ENCODE measurements around the gene CNST.
A peak's percentile ranks its signal among the peaks of the same experiment; 100 is the strongest.
"Not testable (repeated sequence)": the region's sequence is repeated elsewhere in the genome, so short reads cannot be mapped to it uniquely, and the experiment has no call there.

The CNST gene

DNA sequence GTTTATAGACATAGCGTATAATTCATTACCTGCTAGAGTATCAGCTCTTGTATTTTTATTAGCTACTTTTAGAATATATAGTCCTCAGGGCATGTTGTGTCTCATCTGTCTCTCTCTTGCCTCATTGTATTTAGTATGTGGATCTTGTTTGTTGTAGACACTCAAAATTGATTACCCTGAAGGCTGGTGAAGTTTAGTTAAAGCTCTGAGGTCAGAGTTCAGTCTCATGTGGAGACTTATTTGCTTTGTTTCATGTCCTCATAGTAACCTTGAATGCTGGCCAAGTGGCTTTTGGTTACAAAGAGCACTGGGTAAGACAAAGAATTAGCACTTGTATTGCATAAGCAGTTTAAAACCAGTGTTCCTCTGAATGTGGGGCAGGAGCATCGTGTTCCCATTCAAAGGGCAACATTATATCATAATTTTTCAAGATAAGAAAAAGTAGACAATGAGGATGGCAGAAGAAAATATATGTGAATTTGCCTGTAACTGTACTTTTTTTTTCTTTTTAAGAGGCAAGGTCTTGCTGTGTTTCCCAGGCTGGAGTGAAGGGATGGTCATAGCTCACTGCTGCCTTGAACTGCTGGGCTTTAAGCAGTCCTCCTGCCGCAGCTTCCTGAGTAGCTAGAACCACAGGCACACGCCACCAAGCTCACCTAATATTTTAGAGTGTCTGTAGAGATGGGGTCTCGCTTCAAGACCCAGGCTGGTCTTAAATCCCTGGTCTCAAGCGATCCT lies 17.4 kb downstream of the CNST start:
- peak; percentile 57 for DNase-seq

DNA sequence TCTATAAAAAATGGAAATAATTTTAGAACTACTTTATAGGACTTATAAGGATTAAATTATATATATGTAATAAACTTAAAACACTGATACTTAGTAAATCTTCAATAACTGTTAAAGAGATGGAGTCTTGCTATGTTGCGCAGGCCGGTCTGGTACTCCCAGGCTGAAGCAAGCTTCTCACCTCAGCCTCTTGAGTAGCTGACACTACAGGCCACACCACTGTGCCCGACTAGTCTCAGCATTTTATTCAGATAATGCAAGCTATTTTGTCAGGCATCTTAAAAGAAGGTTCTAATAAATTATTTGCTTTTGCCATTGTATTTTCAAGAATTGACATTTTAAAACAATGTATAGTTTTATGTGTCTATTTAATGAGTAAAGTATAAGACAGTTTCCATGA lies 20.8 kb downstream of the CNST start:
- DNase-seq, result no peak

DNA sequence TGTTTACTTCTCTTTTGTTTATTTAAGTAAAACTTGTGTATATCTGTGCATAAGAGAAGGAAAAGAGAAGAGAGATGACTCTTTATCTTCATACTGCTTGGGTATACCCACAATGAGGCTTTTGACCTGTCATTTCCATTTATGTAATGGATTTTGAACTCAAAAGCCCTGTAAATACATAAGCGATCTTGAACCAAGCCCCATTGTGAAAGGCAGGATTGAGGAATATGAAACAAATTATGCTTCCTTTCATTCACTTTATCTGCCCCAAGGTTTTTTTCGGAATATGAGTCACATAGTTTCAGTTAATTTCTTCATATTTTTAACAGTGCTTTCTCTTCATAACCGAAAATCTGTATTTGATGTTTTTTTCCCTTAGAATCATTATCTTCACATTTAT lies 21.4 kb downstream of the CNST start:
- peak; percentile 71 for DNase-seq

GRCh38 chr1:246588159-246588721 lies 22.0 kb downstream of the CNST start:
- DNase-seq, result peak; percentile 86

- DNase-seq, result not testable (repeated sequence)
These were observed 23.7 kb downstream of the CNST start for GRCh38 chr1:246589919-246590318.

- DNase-seq, result no peak
These were observed 24.8 kb downstream of the CNST start for GRCh38 chr1:246591047-246591446.

- DNase-seq, result no peak
These were observed 25.2 kb downstream of the CNST start for GRCh38 chr1:246591504-246591903.

DNA sequence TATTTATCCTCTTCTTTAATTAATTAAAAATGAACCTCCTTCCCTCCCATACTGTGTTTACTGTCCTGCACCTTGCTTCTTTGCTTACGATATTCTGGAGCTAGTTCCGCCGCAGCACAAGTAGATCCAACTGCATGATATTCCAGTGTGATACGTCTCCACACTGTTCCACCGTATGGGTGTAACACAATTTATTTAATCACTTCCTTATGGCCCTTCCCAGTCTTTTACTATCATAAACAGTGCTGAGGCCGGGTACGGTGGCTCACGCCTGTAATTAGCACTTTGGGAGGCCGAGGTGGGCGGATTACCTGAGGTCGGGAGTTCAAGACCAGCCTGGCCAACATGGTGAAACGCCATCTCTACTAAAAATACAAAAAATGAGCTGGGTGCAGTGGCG lies 25.7 kb downstream of the CNST start:
- no peak for DNase-seq

DNA sequence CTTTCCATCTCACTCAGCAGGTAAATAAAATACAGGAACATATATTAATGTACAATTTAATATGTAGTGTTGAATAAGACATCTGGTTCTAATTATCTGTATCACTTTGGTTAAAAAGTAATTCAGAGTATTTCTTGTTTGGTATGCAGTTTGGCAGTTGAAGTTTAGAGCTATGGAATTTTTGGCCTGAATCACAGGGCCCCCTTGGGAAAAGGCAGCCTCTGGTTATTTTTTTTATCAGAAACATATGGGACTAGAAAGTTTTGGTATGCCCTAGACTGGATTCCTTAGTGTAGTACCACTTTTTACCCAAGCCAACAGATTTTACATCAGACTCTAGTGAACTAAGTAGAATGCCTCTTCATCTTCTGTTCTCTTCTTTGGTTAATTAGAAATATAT lies 26.4 kb downstream of the CNST start:
- DNase-seq, result peak; percentile 99

DNA sequence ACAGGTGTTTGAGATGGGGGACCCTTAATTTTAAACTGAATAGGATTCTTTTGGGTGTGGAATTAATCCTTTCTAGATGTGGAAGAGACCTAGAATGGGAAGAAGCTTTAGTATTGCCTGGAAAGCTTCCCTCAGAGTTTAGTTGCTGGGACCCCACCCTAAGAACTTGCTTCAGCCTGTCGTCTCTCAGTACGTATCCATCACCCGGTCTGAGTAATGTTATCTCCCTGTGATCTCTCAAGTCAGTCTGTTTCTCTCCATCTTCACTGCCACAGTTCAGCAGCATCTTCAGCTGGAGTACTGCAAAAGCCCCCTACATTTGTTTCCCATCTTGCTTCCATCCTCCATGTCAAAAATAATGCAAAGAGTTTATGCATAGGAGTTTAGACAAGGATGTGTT lies 28.9 kb downstream of the CNST start:
- DNase-seq, result no peak

GRCh38 chr1:246597340-246597739 lies 31.1 kb downstream of the CNST start:
- DNase-seq, result peak; percentile 68

DNA sequence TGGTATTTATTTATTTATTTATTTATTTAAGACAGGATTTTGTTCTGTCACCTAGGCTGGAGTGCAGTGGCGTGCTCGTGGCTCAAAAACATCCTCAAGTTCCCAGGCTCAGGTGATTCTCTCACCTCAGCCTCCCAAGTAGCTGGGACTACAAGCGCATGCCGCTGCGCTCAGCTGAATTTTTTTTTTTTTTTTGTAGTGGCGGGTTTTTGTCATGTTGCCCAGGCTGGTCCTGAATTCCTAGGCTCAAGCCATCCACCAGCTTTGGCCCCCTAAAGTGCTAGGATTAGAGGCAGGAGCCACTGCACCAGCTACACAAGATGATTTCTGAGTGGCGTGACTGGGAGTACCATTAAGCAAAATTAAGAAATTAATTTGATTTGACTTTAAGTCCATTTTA lies 31.7 kb downstream of the CNST start:
- no peak for DNase-seq

GRCh38 chr1:246599315-246599714 lies 33.1 kb downstream of the CNST start:
- no peak for DNase-seq

DNA sequence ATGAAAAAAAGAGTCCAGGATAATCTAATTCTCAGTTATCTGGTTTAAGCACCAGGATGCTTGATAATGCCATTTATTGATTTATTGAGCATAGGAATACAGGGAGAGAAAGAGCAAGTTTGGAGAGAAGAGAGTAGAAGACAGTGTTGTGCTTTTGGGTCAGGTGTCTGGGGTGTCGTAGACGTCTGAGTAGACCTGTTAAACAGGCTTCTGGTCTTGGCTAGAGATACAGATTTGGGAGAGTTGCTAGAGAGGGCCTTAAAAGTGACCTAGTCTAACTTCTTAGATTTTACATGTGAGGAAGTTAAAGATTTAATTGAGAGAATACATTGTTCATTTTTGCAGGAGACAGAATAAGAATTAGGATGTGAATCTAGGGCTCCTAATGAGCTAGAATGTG lies 34.3 kb downstream of the CNST start:
- no peak for DNase-seq

DNA sequence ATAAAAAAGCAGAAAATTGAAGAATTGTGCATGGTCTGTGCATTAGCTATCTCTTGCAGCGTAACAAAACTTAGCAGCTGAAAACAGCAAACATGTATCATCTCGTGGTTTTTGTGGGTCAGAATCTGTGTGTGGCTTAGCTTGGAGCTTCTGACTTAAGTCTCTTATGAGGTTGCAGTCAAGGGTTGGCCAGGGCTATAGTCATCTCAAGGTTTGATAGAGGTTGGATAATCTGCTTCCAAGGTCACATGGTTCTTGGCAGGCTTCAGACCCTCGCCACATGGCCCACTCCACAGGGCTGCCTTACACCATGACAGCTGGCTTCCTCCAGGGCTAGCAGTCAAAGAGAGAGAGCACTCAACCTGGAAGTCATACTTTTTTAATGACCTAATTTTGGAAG lies 35.9 kb downstream of the CNST start:
- DNase-seq, result no peak

DNA sequence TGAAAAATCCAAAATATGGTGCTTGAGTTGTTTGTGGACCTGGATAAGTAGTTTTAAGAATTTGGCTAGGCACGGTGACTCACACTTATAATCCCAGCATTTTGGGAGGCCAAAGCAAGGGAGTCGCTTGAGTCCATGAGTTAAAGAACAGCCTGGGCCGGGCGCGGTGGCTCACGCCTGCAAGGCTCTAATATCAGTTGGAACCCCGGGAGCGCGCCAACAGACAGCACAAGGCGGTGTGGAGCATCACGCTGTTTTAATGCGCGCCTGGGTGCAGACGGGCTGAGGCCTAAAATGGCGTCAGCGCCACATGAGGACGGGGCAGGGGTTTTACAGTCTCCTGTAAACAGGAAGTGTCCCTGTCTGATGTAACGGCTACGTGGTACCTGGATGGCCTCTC lies 39.0 kb downstream of the CNST start:
- DNase-seq, result not testable (repeated sequence)

- no peak for DNase-seq
These were observed 41.2 kb downstream of the CNST start for GRCh38 chr1:246607462-246607861.

- DNase-seq, result peak; percentile 86
These were observed 42.5 kb downstream of the CNST start for GRCh38 chr1:246608616-246609376.

- peak; percentile 49 for DNase-seq
These were observed 43.4 kb downstream of the CNST start for GRCh38 chr1:246609632-246610031.

- no peak for DNase-seq
These were observed 47.0 kb downstream of the CNST start for GRCh38 chr1:246613096-246613758.

- no peak for DNase-seq
These were observed 50.9 kb downstream of the CNST start for GRCh38 chr1:246617156-246617555.

DNA sequence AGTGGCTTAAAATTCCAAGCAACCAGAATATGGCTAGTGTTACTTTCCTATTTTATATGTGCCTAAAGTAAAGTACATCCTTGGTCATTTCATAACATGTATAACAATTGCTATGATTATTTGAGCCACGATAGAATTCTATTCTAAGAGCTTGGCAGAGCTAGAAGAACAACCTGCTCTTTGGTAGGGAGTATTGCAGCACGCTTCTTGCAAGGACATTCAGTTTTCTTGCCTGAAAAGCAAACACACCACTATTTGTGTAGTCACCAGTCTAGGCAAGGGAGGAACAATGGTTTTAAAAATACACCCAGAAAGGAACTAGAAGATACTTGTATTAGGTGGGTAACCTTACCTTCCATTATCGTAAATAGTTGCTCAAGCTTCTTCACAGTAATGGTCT lies 51.5 kb downstream of the CNST start:
- DNase-seq, result no peak

DNA sequence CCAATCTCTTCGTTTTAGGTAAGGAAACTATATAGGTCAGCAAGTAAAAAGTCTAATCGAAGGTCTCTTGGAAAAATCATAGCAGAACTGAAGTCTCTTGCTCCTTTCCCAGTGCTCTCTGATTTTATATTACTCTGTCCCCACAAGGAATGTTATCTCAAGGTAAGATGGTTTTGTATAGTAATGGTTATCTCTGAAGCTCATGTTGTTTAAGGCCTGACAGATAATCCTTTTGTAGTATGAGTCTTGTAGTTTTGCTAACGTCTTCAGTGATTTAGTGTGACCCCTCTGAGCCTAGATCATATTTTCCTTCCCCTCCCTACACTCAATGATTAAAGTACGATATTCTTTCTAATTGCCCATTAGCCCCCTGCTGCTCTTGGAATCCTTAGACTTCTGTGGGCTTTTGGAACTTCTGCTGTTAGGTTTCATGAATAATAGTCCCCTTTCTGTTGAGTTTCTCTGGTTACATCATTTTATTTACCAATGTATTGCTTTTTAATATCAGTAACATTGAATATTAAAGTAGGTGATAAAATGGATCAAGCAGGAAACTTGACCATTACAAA lies 52.1 kb downstream of the CNST start:
- no peak for DNase-seq

Data from fibroblast of skin of scalp (primary cell).